Fibroblast of mammary gland (primary cell): ENCODE data around the gene GPD2.

Experiments used
- DNase-seq: peaks from one replicate; pipeline ENCODE4 v3.0.0-alpha.2; 2010; ENCODE audit warnings: low read depth
- H3K4me3 ChIP-seq: 2 replicates; pipeline ENCODE4 v1.5.1; 2011; ENCODE audit warnings: low read depth, mild to moderate bottlenecking, low read length, moderate library complexity; ENCODE audit not compliant: control insufficient read depth
- CTCF ChIP-seq: conservative IDR thresholded peaks from 2 replicates; pipeline ENCODE4 v1.5.1; 2011; ENCODE audit warnings: low read depth, low read length, inconsistent platforms; ENCODE audit not compliant: control insufficient read depth, insufficient read depth

Gene GPD2

GRCh38 chr2:156435396-156435717 is 822 bp upstream of the GPD2 start:
- H3K4me3 ChIP-seq, result peak overlapping the region; percentile 82
- no peak for TF ChIP-seq CTCF
- DNase-seq, result no peak

GRCh38 chr2:156436497-156437085 is 412 bp downstream of the GPD2 start:
- H3K4me3 ChIP-seq, result peak overlapping the region; percentile 82
- TF ChIP-seq CTCF, result no peak
- DNase-seq, result no peak

- peak; percentile 71 for DNase-seq
Measured at GRCh38 chr2:156437272-156437930, 1.2 kb downstream of the GPD2 start.

GRCh38 chr2:156437931-156438410 is 1.8 kb downstream of the GPD2 start:
- no peak for TF ChIP-seq CTCF
- peak; percentile 42 for DNase-seq
- peak overlapping the region; percentile 82 for H3K4me3 ChIP-seq

More at GRCh38 chr2:156437272-156437930, 1.2 kb downstream of the GPD2 start:
- no peak for TF ChIP-seq CTCF
- peak overlapping the region; percentile 82 for H3K4me3 ChIP-seq

GRCh38 chr2:156443089-156443488 is 6.9 kb downstream of the GPD2 start:
- no peak for DNase-seq
- no peak for TF ChIP-seq CTCF
- H3K4me3 ChIP-seq, result no peak overlapping the region

GRCh38 chr2:156445296-156446220 is 9.4 kb downstream of the GPD2 start:
- H3K4me3 ChIP-seq, result no peak overlapping the region
- peak; percentile 92 for DNase-seq
- no peak for TF ChIP-seq CTCF
